H1 (cell line): ENCODE data around the gene PIMREG. TPM values are rescaled to one million over a fixed set of nuclear protein-coding genes. Genes with fewer than 3 reads are reported as not detected.

Source experiments
- CBX5 ChIP-seq: fragments of 300-800, 300-1000 bp; sonication (generic); IDR thresholded peaks from 2 replicates; pipeline ENCODE4 v1.7.1; 2016; ENCODE audit warnings: antibody characterized with exemption, low read length, low read depth
- CHD2 ChIP-seq: IDR thresholded peaks from 2 replicates; pipeline ENCODE4 v1.6.1; 2012; ENCODE audit warnings: low read length, improper control_type of control experiment
- CHD7 ChIP-seq: fragments of 300-600 bp; sonication (generic); IDR thresholded peaks from 2 replicates; pipeline ENCODE4 v1.7.1; 2012; ENCODE audit warnings: low read length, moderate library complexity, mild to moderate bottlenecking, inconsistent platforms; ENCODE audit not compliant: insufficient replicate concordance
- CREB1 ChIP-seq: IDR thresholded peaks from 2 replicates; pipeline ENCODE4 v1.6.1; 2012; ENCODE audit warnings: inconsistent platforms
- EGR1 ChIP-seq: IDR thresholded peaks from 2 replicates; pipeline ENCODE4 v1.6.1; 2011; ENCODE audit warnings: low read depth, low read length, borderline replicate concordance
- HDAC6 ChIP-seq: IDR thresholded peaks from one replicate; pipeline ENCODE4 v1.7.1; 2012; ENCODE audit warnings: low read depth, mild to moderate bottlenecking, inconsistent platforms, low read length, moderate library complexity
- PHF8 ChIP-seq: fragments of 200-600 bp; sonication (generic); conservative IDR thresholded peaks from 2 replicates; pipeline ENCODE4 v1.7.1; 2012; ENCODE audit warnings: low read depth, mild to moderate bottlenecking, inconsistent platforms, low read length, moderate library complexity
- TBP ChIP-seq: IDR thresholded peaks from 2 replicates; pipeline ENCODE4 v1.6.1; 2011; ENCODE audit warnings: low read depth, low read length, improper control_type of control experiment
- USF2 ChIP-seq: IDR thresholded peaks from 2 replicates; pipeline ENCODE4 v1.6.1; 2011; ENCODE audit warnings: low read length, improper control_type of control experiment
- polyA plus RNA-seq, 7 experiments: library from polyadenylated mRNA; depleted of rRNA in 3 of 7; stranded (reverse) in 5 of 7; unstranded in 2 of 7; fragments of >200 nt in 5 of 7; fragments of 200-250 nt in 2 of 7; gene quantifications; 1 replicate in 5 of 7; 2 replicates in 1 of 7; 4 replicates in 1 of 7; pipeline versions ENCODE4 v1.2.1 to v1.2.3, GENCODE V29; 2011 to 2013; ENCODE audit warnings: missing spikeins in 2 of 7, mixed read lengths in 2 of 7
- total RNA-seq: library from RNA; stranded (reverse); fragmentation: NEBNext Ultra II Directional; extraction: Animal tissue kit (Norgen Biotek cat#: 25700); gene quantifications from 2 replicates; pipeline ENCODE4 v1.2.1, GENCODE V29; 2021

The PIMREG gene
- total and polyA plus RNA-seq, 2 of the 8 experiments (the other 6 are each of a cell fraction or from before 2014, with no cell fraction given): 133 to 148 TPM

GRCh38 chr17:6455321-6455705 is 11.1 kb downstream of the PIMREG start (continued):
- TF ChIP-seq CHD7 (no peak), EGR1 (no peak), CHD2 (no peak), USF2 (no peak), TBP (no peak), CBX5 (no peak), CREB1 (0 out of 2 replicates have a peak, but pooled peaks have one; percentile 4), PHF8 (no peak), HDAC6 (no peak)
